ENCODE data around the gene KPNA1.

DNA sequence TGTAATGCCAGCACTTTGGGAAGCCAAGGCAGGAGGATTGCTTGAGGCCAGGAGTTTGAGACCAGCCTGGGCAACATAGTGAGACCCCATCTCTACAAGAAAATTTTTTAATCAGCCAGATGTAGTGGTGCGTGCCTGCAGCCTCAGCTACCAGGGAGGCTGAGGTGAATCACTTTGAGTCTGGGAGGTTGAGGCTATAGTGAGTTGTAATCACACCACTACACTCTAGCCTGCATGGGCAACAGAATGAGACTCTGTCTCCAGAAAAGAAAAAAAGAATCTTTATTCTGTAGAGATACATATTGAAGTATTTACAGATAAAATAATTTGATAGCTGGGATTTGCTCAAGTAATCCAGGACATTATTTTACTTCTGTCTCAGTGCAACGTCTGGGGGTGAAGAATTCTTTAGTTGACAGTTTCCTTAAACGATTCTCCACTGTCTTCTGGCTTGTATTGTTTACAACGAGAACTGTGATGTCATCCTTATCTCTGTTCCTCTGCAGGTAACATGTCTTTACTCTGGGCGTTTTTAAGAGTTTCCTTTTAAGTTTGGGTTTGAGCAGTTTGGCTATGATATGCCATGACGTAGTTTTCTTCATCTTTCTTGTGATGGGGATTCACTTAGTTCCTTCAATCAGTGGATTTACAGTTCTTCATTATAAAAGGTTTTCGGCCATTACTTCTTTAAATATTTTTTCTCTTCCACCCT, 26.3 kb downstream of the KPNA1 start:
- TF ChIP-seq EZH2 (IDR thresholded peaks at IDR 0.05; ENCODE audit: insufficient read depth, poor library complexity, severe bottlenecking) (no peak), EZH2phosphoT487 (IDR thresholded peaks at IDR 0.05; ENCODE audit: insufficient read depth, low read depth) (no peak)

Measured in GM23248 (cell line).